ENCODE results near the gene ABCB1.

The ABCB1 gene

GRCh38 chr7:87510411-87510875, 90.2 kb downstream of the ABCB1 start:
- H3K4me3 ChIP-seq (ENCODE audit: low read length) = no peak overlapping the region
- H3K27me3 ChIP-seq (ENCODE audit: insufficient read depth, low read length) = no peaks in the 10 kb centered on the region
- no peaks in the 10 kb centered on the region for H3K9me3 ChIP-seq (ENCODE audit: insufficient read depth, low read depth, low read length)
- no peak overlapping the region for H3K9ac ChIP-seq (ENCODE audit: low read depth, low read length)
- no peak overlapping the region for H3K27ac ChIP-seq (ENCODE audit: low read length)
- H3K36me3 ChIP-seq (ENCODE audit: insufficient read depth, low read depth, low read length) = no peaks in the 10 kb centered on the region
- H3K4me1 ChIP-seq (ENCODE audit: insufficient read depth, low read length) = peaks cover 3% of the 10 kb centered on the region; the same call in 1 of the 2 replicates

DNA sequence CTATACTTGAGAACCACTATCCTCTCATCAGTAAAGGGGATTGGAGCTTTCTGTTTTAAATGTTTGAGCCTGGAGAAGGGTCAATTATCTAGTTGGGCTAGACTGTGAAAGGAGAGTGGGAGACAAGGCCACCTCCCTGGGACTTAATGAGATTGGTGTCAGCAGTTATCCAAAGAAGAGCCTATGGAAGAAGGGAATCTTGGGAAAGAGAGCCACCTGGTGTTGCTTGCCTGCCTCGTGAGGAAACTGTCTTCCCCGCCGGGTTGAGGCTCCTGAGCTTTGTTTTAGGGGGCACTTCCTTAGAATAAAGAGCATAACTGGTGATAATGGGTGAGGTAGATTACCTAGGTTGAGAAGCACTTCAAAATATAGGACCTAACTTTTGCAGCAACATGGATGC, 93.2 kb downstream of the ABCB1 start:
- Histone ChIP-seq H3K36me3 (ENCODE audit: insufficient read depth, low read depth, low read length) (no peaks in the 10 kb centered on the region), H3K4me1 (ENCODE audit: insufficient read depth, low read length) (no peaks in the 10 kb centered on the region), H3K9ac (ENCODE audit: low read depth, low read length) (no peak overlapping the region), H3K9me3 (ENCODE audit: insufficient read depth, low read depth, low read length) (no peaks in the 10 kb centered on the region), H3K27me3 (ENCODE audit: insufficient read depth, low read length) (no peaks in the 10 kb centered on the region), H3K27ac (ENCODE audit: low read length) (no peak overlapping the region), H3K4me3 (ENCODE audit: low read length) (no peak overlapping the region)

- no peaks in the 10 kb centered on the region for H3K4me1 ChIP-seq (ENCODE audit: insufficient read depth, low read length)
- H3K9ac ChIP-seq (ENCODE audit: low read depth, low read length) = no peak overlapping the region
- H3K27me3 ChIP-seq (ENCODE audit: insufficient read depth, low read length) = no peaks in the 10 kb centered on the region
- H3K9me3 ChIP-seq (ENCODE audit: insufficient read depth, low read depth, low read length) = no peaks in the 10 kb centered on the region
- no peaks in the 10 kb centered on the region for H3K36me3 ChIP-seq (ENCODE audit: insufficient read depth, low read depth, low read length)
- no peak overlapping the region for H3K4me3 ChIP-seq (ENCODE audit: low read length)
- H3K27ac ChIP-seq (ENCODE audit: low read length) = no peak overlapping the region
Observed at GRCh38 chr7:87506246-87507180, 94.2 kb downstream of the ABCB1 start.

DNA sequence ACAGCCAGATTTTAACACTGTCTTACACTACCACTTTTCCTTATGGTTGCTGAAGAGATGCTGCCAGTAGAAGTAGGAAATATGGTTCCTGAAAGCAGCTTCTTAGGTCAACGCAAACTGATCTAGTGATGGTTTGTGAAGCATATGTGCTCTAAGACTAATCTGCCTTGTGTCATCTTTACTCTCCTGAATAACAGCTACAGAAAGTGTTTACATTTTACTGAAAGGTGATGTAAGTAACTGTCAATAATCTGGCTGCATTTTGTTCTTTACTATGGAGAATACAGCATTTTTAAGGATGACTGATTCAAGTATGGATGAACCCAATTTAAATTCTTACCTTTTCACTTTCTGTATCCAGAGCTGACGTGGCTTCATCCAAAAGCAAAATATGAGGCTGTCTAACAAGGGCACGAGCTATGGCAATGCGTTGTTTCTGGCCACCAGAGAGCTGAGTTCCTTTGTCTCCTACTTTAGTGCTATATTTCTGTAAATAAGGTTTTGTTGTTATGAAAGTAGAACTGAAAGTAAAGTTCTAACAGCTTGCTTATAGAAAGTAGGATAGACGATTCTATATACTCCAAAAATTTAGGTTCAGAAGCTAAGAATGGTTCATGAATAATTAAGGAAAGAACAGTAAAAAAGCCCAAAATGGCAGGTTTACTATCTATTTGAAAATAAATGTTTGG, 95.0 kb downstream of the ABCB1 start:
- Histone ChIP-seq H3K27ac (ENCODE audit: low read length) (no peak overlapping the region), H3K27me3 (ENCODE audit: insufficient read depth, low read length) (no peaks in the 10 kb centered on the region), H3K9ac (ENCODE audit: low read depth, low read length) (no peak overlapping the region), H3K36me3 (ENCODE audit: insufficient read depth, low read depth, low read length) (no peaks in the 10 kb centered on the region), H3K4me1 (ENCODE audit: insufficient read depth, low read length) (no peaks in the 10 kb centered on the region), H3K9me3 (ENCODE audit: insufficient read depth, low read depth, low read length) (no peaks in the 10 kb centered on the region), H3K4me3 (ENCODE audit: low read length) (no peak overlapping the region)

DNA sequence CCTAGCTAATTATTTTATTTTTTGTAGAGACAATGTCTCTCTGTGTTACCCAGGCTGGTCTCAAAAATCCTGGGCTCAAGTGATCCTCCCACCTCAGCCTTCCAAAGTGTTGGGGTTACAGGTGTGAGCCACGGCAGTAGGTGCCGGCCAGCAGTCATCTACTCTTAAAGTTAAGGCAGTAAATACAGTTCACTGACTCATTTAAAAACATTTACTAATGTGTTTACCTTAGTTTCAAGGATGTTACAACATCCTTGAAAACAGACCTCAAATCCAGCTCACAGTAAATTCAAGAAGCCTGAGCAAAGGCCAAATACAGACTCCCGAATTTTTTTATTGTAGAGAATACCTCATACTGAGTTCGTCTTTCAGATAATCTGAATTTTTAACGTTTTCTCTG, 95.6 kb downstream of the ABCB1 start:
- H3K4me1 ChIP-seq (ENCODE audit: insufficient read depth, low read length) = no peaks in the 10 kb centered on the region
- no peak overlapping the region for H3K27ac ChIP-seq (ENCODE audit: low read length)
- no peak overlapping the region for H3K4me3 ChIP-seq (ENCODE audit: low read length)
- H3K9ac ChIP-seq (ENCODE audit: low read depth, low read length) = no peak overlapping the region
- no peaks in the 10 kb centered on the region for H3K27me3 ChIP-seq (ENCODE audit: insufficient read depth, low read length)
- no peaks in the 10 kb centered on the region for H3K9me3 ChIP-seq (ENCODE audit: insufficient read depth, low read depth, low read length)
- no peaks in the 10 kb centered on the region for H3K36me3 ChIP-seq (ENCODE audit: insufficient read depth, low read depth, low read length)

- Histone ChIP-seq H3K4me1 (ENCODE audit: insufficient read depth, low read length) (no peaks in the 10 kb centered on the region), H3K36me3 (ENCODE audit: insufficient read depth, low read depth, low read length) (no peaks in the 10 kb centered on the region), H3K9ac (ENCODE audit: low read depth, low read length) (no peak overlapping the region), H3K27me3 (ENCODE audit: insufficient read depth, low read length) (no peaks in the 10 kb centered on the region), H3K4me3 (ENCODE audit: low read length) (no peak overlapping the region), H3K27ac (ENCODE audit: low read length) (no peak overlapping the region), H3K9me3 (ENCODE audit: insufficient read depth, low read depth, low read length) (0 out of 2 replicates have a peak, but pooled peaks cover 2% of the 10 kb centered on the region)
Observed at GRCh38 chr7:87499494-87499893, 101.2 kb downstream of the ABCB1 start.

DNA sequence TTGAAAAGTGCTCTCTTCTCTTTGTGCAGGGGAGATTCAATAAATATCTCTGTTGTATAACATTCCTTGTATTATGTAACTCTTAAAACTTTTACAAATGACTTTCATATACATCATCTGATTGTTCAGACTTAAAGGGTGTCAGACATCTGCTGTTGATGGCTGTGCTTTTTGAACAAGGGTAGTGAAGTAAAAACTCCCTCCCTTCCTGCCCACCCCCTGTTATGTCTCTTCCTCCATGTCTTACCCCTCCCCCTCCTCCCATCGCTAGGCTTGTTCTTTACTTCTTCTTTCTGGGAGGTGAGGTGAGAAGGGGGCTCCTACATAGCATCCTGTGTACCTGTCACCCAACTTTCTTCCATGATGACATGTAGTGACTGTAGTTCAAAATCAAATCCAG, 101.8 kb downstream of the ABCB1 start:
- Histone ChIP-seq H3K4me3 (ENCODE audit: low read length) (no peak overlapping the region), H3K36me3 (ENCODE audit: insufficient read depth, low read depth, low read length) (no peaks in the 10 kb centered on the region), H3K9ac (ENCODE audit: low read depth, low read length) (no peak overlapping the region), H3K9me3 (ENCODE audit: insufficient read depth, low read depth, low read length) (0 out of 2 replicates have a peak, but pooled peaks cover 5% of the 10 kb centered on the region), H3K27me3 (ENCODE audit: insufficient read depth, low read length) (no peaks in the 10 kb centered on the region), H3K27ac (ENCODE audit: low read length) (no peak overlapping the region), H3K4me1 (ENCODE audit: insufficient read depth, low read length) (no peaks in the 10 kb centered on the region)

DNA sequence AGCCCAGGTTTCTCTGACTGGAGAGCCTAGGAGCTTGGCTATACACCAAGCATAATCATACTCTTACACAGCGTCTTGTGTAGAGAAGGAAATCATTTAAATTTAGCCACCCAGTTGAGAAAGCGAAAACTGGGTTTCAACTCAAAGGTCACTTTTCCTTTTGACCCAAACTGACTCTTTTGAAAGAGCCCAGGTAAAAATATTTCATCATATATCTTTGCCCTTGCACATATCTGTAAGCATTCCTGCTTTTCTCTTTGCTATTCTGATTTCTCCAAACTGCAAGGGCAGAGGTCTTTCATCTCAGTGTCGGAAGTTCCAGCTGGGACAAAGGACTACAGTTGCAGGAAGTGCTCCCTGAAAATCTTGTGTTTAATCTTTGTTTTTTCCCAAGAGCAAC, 103.2 kb downstream of the ABCB1 start:
- H3K4me1 ChIP-seq (ENCODE audit: insufficient read depth, low read length) = no peaks in the 10 kb centered on the region
- H3K27ac ChIP-seq (ENCODE audit: low read length) = no peak overlapping the region
- H3K4me3 ChIP-seq (ENCODE audit: low read length) = no peak overlapping the region
- no peaks in the 10 kb centered on the region for H3K36me3 ChIP-seq (ENCODE audit: insufficient read depth, low read depth, low read length)
- H3K9ac ChIP-seq (ENCODE audit: low read depth, low read length) = no peak overlapping the region
- no peaks in the 10 kb centered on the region for H3K27me3 ChIP-seq (ENCODE audit: insufficient read depth, low read length)
- 0 out of 2 replicates have a peak, but pooled peaks cover 5% of the 10 kb centered on the region for H3K9me3 ChIP-seq (ENCODE audit: insufficient read depth, low read depth, low read length)

DNA sequence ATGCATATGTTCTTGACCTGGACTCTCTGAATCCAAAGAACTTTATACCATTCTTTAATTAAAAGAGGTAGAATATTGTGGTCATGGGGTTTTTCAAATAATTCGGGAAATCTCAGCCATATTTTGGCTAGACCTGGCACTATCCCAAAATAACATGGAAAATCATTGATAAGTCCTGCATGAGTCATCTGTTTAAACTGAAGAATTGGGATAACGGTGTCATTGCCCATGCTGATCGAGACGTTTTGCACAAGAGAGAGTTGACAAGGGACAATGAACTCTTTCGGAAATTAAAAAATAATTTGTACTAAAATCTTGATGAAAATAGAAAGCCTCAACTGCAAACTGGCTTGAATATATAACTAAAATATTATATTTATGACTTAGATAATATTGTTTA, 105.3 kb downstream of the ABCB1 start:
- H3K4me1 ChIP-seq (ENCODE audit: insufficient read depth, low read length) = no peaks in the 10 kb centered on the region
- 0 out of 2 replicates have a peak, but pooled peaks cover 5% of the 10 kb centered on the region for H3K9me3 ChIP-seq (ENCODE audit: insufficient read depth, low read depth, low read length)
- H3K9ac ChIP-seq (ENCODE audit: low read depth, low read length) = no peak overlapping the region
- H3K4me3 ChIP-seq (ENCODE audit: low read length) = no peak overlapping the region
- no peak overlapping the region for H3K27ac ChIP-seq (ENCODE audit: low read length)
- no peaks in the 10 kb centered on the region for H3K36me3 ChIP-seq (ENCODE audit: insufficient read depth, low read depth, low read length)
- H3K27me3 ChIP-seq (ENCODE audit: insufficient read depth, low read length) = no peaks in the 10 kb centered on the region

- Histone ChIP-seq H3K4me1 (ENCODE audit: insufficient read depth, low read length) (no peaks in the 10 kb centered on the region), H3K27me3 (ENCODE audit: insufficient read depth, low read length) (no peaks in the 10 kb centered on the region), H3K27ac (ENCODE audit: low read length) (no peak overlapping the region), H3K4me3 (ENCODE audit: low read length) (no peak overlapping the region), H3K9me3 (ENCODE audit: insufficient read depth, low read depth, low read length) (0 out of 2 replicates have a peak, but pooled peaks cover 5% of the 10 kb centered on the region), H3K36me3 (ENCODE audit: insufficient read depth, low read depth, low read length) (no peaks in the 10 kb centered on the region), H3K9ac (ENCODE audit: low read depth, low read length) (no peak overlapping the region)
Observed at GRCh38 chr7:87494454-87494853, 106.2 kb downstream of the ABCB1 start.

- Histone ChIP-seq H3K4me3 (ENCODE audit: low read length) (no peak overlapping the region), H3K9ac (ENCODE audit: low read depth, low read length) (no peak overlapping the region), H3K27me3 (ENCODE audit: insufficient read depth, low read length) (no peaks in the 10 kb centered on the region), H3K4me1 (ENCODE audit: insufficient read depth, low read length) (no peaks in the 10 kb centered on the region), H3K27ac (ENCODE audit: low read length) (no peak overlapping the region), H3K36me3 (ENCODE audit: insufficient read depth, low read depth, low read length) (no peaks in the 10 kb centered on the region), H3K9me3 (ENCODE audit: insufficient read depth, low read depth, low read length) (no peaks in the 10 kb centered on the region)
Observed at GRCh38 chr7:87483131-87483530, 117.6 kb downstream of the ABCB1 start.

DNA sequence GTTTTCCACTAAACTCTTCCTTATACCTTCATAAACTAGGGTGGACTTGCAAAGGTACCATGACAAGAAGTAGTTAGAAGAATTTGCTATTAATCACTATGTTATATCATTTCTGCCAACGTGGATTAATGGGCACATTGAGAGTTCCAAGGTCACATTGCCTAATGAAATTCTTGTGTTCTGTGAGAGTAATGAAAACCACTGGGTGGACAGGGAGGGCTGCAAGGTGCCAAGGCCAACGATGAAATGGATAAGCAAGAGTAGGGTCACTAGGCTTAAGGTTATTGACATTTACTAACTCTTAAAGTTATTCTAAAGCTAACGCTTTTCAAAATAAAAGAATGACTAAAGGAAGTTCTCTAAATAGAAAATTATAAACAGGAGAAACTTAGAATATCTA, 118.6 kb downstream of the ABCB1 start:
- no peak overlapping the region for H3K27ac ChIP-seq (ENCODE audit: low read length)
- H3K9ac ChIP-seq (ENCODE audit: low read depth, low read length) = no peak overlapping the region
- peaks cover 6% of the 10 kb centered on the region for H3K27me3 ChIP-seq (ENCODE audit: insufficient read depth, low read length)
- no peaks in the 10 kb centered on the region for H3K9me3 ChIP-seq (ENCODE audit: insufficient read depth, low read depth, low read length)
- H3K36me3 ChIP-seq (ENCODE audit: insufficient read depth, low read depth, low read length) = no peaks in the 10 kb centered on the region
- H3K4me1 ChIP-seq (ENCODE audit: insufficient read depth, low read length) = no peaks in the 10 kb centered on the region
- H3K4me3 ChIP-seq (ENCODE audit: low read length) = no peak overlapping the region
